KMS-11 (cell line): ENCODE measurements around the gene SMARCAL1.

Experiments
- H2AFZ ChIP-seq: fragments of 200-600 bp; sonication (generic); 2 replicates; pipeline ENCODE4 v1.6.1; 2016; ENCODE audit warnings: antibody characterized with exemption, mixed run types, low read depth
- H3K27ac ChIP-seq: fragments of 200-600 bp; sonication (generic); 2 replicates; pipeline ENCODE4 v1.6.1; 2016; ENCODE audit warnings: mild to moderate bottlenecking, mixed run types
- H3K27me3 ChIP-seq: fragments of 200-600 bp; sonication (generic); 2 replicates; pipeline ENCODE4 v1.6.1; 2017; ENCODE audit warnings: mild to moderate bottlenecking, low read depth, mixed run types, moderate library complexity; ENCODE audit not compliant: insufficient read depth
- H3K36me3 ChIP-seq: fragments of 200-600 bp; sonication (generic); 2 replicates; pipeline ENCODE4 v1.6.1; 2017; ENCODE audit warnings: mild to moderate bottlenecking, mixed run types; ENCODE audit not compliant: insufficient read depth
- H3K4me1 ChIP-seq: fragments of 200-600 bp; sonication (generic); 2 replicates; pipeline ENCODE4 v1.6.1; 2016; ENCODE audit warnings: mild to moderate bottlenecking, low read depth, mixed run types; ENCODE audit not compliant: poor library complexity, severe bottlenecking
- H3K4me2 ChIP-seq: fragments of 200-600 bp; sonication (generic); 2 replicates; pipeline ENCODE4 v1.7.0; 2016; ENCODE audit warnings: mild to moderate bottlenecking, mixed run types
- H3K4me3 ChIP-seq: fragments of 200-600 bp; sonication (generic); IDR thresholded peaks from 2 replicates; pipeline ENCODE4 v1.6.1; 2017; ENCODE audit warnings: low read depth, low read length, mixed read lengths; ENCODE audit not compliant: insufficient read depth
- H3K79me2 ChIP-seq: fragments of 200-600 bp; sonication (generic); 2 replicates; pipeline ENCODE4 v1.6.1; 2016; ENCODE audit warnings: low read depth, mixed run types; ENCODE audit not compliant: insufficient read depth
- H3K9ac ChIP-seq: fragments of 200-600 bp; sonication (generic); 2 replicates; pipeline ENCODE4 v1.6.1; 2016; ENCODE audit warnings: mild to moderate bottlenecking, mixed run types
- H4K20me1 ChIP-seq: fragments of 200-600 bp; sonication (generic); 2 replicates; pipeline ENCODE4 v1.6.1; 2016; ENCODE audit warnings: mild to moderate bottlenecking, mixed run types; ENCODE audit not compliant: insufficient read depth
- TF ChIP-seq, protein P1 (sequence below): fragments of 200-600 bp; sonication (generic); conservative IDR thresholded peaks from 2 replicates; pipeline ENCODE4 v1.6.1; 2017; ENCODE audit warnings: low read depth, mild to moderate bottlenecking, antibody characterized with exemption, low read length, moderate library complexity, mixed read lengths

SMARCAL1 gene

DNA sequence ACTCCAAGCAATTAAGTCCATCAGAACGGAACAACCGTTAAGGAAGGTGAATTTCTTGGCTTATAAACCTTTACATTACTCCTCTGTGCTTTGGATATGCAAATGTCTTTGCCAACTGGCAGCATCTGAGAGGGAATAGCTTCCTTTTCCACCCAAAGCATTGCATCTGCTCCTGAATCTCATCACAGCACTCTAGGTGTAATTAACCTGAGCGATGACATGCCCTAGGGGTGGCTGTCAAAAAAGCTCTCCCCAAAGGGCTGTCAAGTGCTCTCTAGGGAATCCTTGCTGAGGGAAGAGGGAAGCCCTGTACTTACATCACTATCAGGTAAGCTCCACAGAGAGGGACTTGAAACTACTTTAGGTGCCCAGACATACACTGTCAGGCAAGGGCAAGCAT, 5.5 kb upstream of the SMARCAL1 start:
- no peak overlapping the region for H3K4me2 ChIP-seq
- no peaks in the 10 kb centered on the region for H3K27me3 ChIP-seq
- no peaks in the 10 kb centered on the region for H3K4me1 ChIP-seq
- TF ChIP-seq, protein P1, sequence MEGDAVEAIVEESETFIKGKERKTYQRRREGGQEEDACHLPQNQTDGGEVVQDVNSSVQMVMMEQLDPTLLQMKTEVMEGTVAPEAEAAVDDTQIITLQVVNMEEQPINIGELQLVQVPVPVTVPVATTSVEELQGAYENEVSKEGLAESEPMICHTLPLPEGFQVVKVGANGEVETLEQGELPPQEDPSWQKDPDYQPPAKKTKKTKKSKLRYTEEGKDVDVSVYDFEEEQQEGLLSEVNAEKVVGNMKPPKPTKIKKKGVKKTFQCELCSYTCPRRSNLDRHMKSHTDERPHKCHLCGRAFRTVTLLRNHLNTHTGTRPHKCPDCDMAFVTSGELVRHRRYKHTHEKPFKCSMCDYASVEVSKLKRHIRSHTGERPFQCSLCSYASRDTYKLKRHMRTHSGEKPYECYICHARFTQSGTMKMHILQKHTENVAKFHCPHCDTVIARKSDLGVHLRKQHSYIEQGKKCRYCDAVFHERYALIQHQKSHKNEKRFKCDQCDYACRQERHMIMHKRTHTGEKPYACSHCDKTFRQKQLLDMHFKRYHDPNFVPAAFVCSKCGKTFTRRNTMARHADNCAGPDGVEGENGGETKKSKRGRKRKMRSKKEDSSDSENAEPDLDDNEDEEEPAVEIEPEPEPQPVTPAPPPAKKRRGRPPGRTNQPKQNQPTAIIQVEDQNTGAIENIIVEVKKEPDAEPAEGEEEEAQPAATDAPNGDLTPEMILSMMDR: no peak
- no peaks in the 10 kb centered on the region for H3K79me2 ChIP-seq
- H4K20me1 ChIP-seq: no peaks in the 10 kb centered on the region
- H3K36me3 ChIP-seq: no peaks in the 10 kb centered on the region
- H3K4me3 ChIP-seq: no peak overlapping the region
- no peak overlapping the region for H3K27ac ChIP-seq
- no peak overlapping the region for H2AFZ ChIP-seq
- no peak overlapping the region for H3K9ac ChIP-seq

DNA sequence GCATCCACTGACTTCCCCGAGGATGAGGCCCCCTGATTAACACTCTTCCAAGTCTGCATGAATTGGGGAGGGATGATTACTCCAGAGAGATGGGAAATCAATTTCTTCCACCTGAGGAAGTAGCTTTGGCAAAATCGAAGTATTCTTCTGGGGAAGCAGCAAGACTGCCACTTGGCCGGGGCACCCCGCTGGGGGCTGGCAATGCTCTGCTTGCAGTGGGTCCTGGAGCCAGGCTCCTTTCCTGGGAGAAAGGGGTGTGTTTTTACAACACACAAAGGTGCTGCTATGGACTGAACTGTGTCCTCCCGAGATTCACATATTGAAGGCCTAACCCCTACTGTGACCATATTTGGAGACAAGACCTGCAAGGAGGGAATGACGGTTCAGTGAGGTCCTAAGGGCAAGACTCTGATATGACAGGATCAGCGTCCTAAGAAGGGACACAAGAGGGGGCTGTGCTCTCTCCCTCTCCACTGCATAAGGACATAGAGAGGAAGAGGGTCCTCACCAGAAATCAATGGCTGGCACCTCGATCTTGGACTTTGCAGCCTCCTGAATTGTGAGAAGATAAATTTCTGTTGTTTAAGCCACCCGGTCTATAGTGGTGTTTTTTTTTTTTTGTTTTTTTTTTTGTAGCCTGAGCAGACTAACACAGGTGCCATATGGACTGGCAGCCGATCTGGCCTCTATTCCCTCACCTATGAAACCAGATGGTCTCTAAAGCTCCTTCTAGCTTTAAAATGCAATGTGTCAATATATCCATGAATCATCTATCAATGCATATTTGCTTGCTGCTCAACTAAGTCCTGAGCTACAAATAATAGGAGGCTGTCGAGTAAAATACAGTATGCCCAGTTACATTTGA, 3.6 kb upstream of the SMARCAL1 start:
- no peak overlapping the region for H3K9ac ChIP-seq
- H2AFZ ChIP-seq: no peak overlapping the region
- H3K4me1 ChIP-seq: peaks cover 6% of the 10 kb centered on the region
- H4K20me1 ChIP-seq: no peaks in the 10 kb centered on the region
- peaks cover 5% of the 10 kb centered on the region; the same call in 1 of the 2 replicates for H3K79me2 ChIP-seq
- no peak overlapping the region for H3K4me3 ChIP-seq
- H3K27ac ChIP-seq: no peak overlapping the region
- TF ChIP-seq, protein P1: no peak
- no peak overlapping the region for H3K4me2 ChIP-seq
- H3K36me3 ChIP-seq: no peaks in the 10 kb centered on the region
- no peaks in the 10 kb centered on the region for H3K27me3 ChIP-seq

GRCh38 chr2:216410550-216410949, 1.7 kb upstream of the SMARCAL1 start:
- no peak overlapping the region for H2AFZ ChIP-seq
- H3K79me2 ChIP-seq: peaks cover 6% of the 10 kb centered on the region; the same call in 1 of the 2 replicates
- no peak overlapping the region for H3K4me3 ChIP-seq
- H3K36me3 ChIP-seq: no peaks in the 10 kb centered on the region
- no peak overlapping the region for H3K9ac ChIP-seq
- no peak overlapping the region for H3K4me2 ChIP-seq
- no peaks in the 10 kb centered on the region for H4K20me1 ChIP-seq
- TF ChIP-seq, protein P1: no peak
- peaks cover 6% of the 10 kb centered on the region for H3K4me1 ChIP-seq
- no peaks in the 10 kb centered on the region for H3K27me3 ChIP-seq
- H3K27ac ChIP-seq: no peak overlapping the region

DNA sequence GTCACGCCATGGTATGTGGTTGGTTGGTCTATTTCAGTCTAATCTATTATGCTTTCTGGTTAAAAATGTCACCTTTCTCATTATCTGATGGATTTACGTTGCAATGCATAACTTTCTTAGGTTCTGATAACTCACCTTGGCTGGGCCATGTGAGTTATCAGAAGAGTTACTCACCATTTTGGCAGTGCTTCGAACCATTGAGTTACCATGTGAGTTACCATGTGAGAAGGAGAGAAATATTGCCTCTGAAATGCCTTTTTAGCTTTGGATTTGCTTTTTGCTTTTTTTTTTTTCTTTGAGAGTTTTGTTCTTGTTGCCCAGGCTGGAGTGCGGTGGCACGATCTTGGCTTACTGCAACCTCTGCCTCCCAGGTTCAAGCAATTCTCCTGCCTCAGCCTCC, 1.6 kb downstream of the SMARCAL1 start:
- Histone ChIP-seq H3K79me2 (peaks cover 6% of the 10 kb centered on the region; the same call in 1 of the 2 replicates), H2AFZ (no peak overlapping the region), H4K20me1 (no peaks in the 10 kb centered on the region), H3K36me3 (no peaks in the 10 kb centered on the region), H3K4me1 (peaks cover 6% of the 10 kb centered on the region), H3K27me3 (no peaks in the 10 kb centered on the region), H3K4me2 (no peak overlapping the region), H3K4me3 (no peak overlapping the region), H3K9ac (no peak overlapping the region), H3K27ac (no peak overlapping the region)
- TF ChIP-seq, protein P1: no peak
